ENCODE results near the gene FAM9C.

FAM9C gene

DNA sequence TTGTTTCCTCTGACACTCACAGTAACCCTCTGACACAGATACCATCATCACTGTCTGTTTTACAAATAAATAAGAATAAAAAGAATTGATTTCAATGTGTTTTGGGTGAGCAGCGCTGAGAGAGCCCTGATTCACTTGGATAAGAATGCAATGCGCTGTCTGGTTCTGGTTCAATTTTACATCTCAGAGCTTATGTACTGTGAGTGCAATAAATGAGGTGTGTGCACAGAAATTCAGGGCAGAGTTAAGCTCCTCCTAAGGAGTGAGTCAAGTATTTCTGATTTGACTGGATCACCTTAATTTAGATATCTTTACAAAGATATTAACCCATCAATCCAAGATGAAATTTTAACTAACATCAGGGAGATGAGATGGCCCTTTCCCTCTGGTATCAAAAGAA, 11.2 kb downstream of the FAM9C start:
- Histone ChIP-seq H3K9ac (no peak overlapping the region), H2AFZ (ENCODE audit: low read depth) (no peak overlapping the region), H3K27me3 (ENCODE audit: insufficient read depth, low read depth) (no peaks in the 10 kb centered on the region), H3K36me3 (ENCODE audit: insufficient read depth) (no peaks in the 10 kb centered on the region), H3K4me1 (ENCODE audit: low read depth, poor library complexity, severe bottlenecking) (no peaks in the 10 kb centered on the region), H3K27ac (no peak overlapping the region), H4K20me1 (ENCODE audit: insufficient read depth) (no peaks in the 10 kb centered on the region), H3K79me2 (ENCODE audit: insufficient read depth, low read depth) (no peaks in the 10 kb centered on the region), H3K4me2 (no peak overlapping the region), H3K4me3 (IDR thresholded peaks at IDR 0.05; ENCODE audit: insufficient read depth, low read depth, low read length) (no peak overlapping the region)
- TF ChIP-seq CTCF (conservative IDR thresholded peaks at IDR 0.05; ENCODE audit: low read depth, low read length), result no peak

GRCh38 chrX:13029887-13030771, 14.3 kb downstream of the FAM9C start:
- no peaks in the 10 kb centered on the region for H3K79me2 ChIP-seq (ENCODE audit: insufficient read depth, low read depth)
- H3K4me2 ChIP-seq, result no peak overlapping the region
- no peaks in the 10 kb centered on the region for H3K36me3 ChIP-seq (ENCODE audit: insufficient read depth)
- H2AFZ ChIP-seq (ENCODE audit: low read depth), result no peak overlapping the region
- H3K9ac ChIP-seq, result no peak overlapping the region
- H3K27ac ChIP-seq, result no peak overlapping the region
- peaks cover 22% of the 10 kb centered on the region for H3K4me1 ChIP-seq (ENCODE audit: low read depth, poor library complexity, severe bottlenecking)
- H4K20me1 ChIP-seq (ENCODE audit: insufficient read depth), result no peaks in the 10 kb centered on the region
- no peaks in the 10 kb centered on the region for H3K27me3 ChIP-seq (ENCODE audit: insufficient read depth, low read depth)
- TF ChIP-seq CTCF (conservative IDR thresholded peaks at IDR 0.05; ENCODE audit: low read depth, low read length), result no peak
- H3K4me3 ChIP-seq (IDR thresholded peaks at IDR 0.05; ENCODE audit: insufficient read depth, low read depth, low read length), result no peak overlapping the region

GRCh38 chrX:13029637-13029886, 14.9 kb downstream of the FAM9C start:
- no peak for TF ChIP-seq CTCF (conservative IDR thresholded peaks at IDR 0.05; ENCODE audit: low read depth, low read length)
- H3K36me3 ChIP-seq (ENCODE audit: insufficient read depth), result no peaks in the 10 kb centered on the region
- no peak overlapping the region for H3K4me3 ChIP-seq (IDR thresholded peaks at IDR 0.05; ENCODE audit: insufficient read depth, low read depth, low read length)
- H2AFZ ChIP-seq (ENCODE audit: low read depth), result no peak overlapping the region
- no peaks in the 10 kb centered on the region for H4K20me1 ChIP-seq (ENCODE audit: insufficient read depth)
- no peak overlapping the region for H3K4me2 ChIP-seq
- no peak overlapping the region for H3K9ac ChIP-seq
- H3K27ac ChIP-seq, result no peak overlapping the region
- peaks cover 22% of the 10 kb centered on the region for H3K4me1 ChIP-seq (ENCODE audit: low read depth, poor library complexity, severe bottlenecking)
- no peaks in the 10 kb centered on the region for H3K79me2 ChIP-seq (ENCODE audit: insufficient read depth, low read depth)
- H3K27me3 ChIP-seq (ENCODE audit: insufficient read depth, low read depth), result no peaks in the 10 kb centered on the region

- H3K9ac ChIP-seq, result no peak overlapping the region
- no peak overlapping the region for H3K4me2 ChIP-seq
- H4K20me1 ChIP-seq (ENCODE audit: insufficient read depth), result no peaks in the 10 kb centered on the region
- no peaks in the 10 kb centered on the region for H3K36me3 ChIP-seq (ENCODE audit: insufficient read depth)
- no peak overlapping the region for H3K27ac ChIP-seq
- no peaks in the 10 kb centered on the region for H3K79me2 ChIP-seq (ENCODE audit: insufficient read depth, low read depth)
- H3K4me1 ChIP-seq (ENCODE audit: low read depth, poor library complexity, severe bottlenecking), result peaks cover 22% of the 10 kb centered on the region
- TF ChIP-seq CTCF (conservative IDR thresholded peaks at IDR 0.05; ENCODE audit: low read depth, low read length), result no peak
- no peaks in the 10 kb centered on the region for H3K27me3 ChIP-seq (ENCODE audit: insufficient read depth, low read depth)
- H2AFZ ChIP-seq (ENCODE audit: low read depth), result no peak overlapping the region
- H3K4me3 ChIP-seq (IDR thresholded peaks at IDR 0.05; ENCODE audit: insufficient read depth, low read depth, low read length), result no peak overlapping the region
These were observed 15.4 kb downstream of the FAM9C start for GRCh38 chrX:13028871-13029636.

All from KMS-11 (cell line).